Esophagus squamous epithelium (tissue), 5 donors: ENCODE measurements around the gene VPS33A. TPM values are rescaled to one million over a fixed set of nuclear protein-coding genes. Genes with fewer than 3 reads are reported as not detected.

Source experiments
- DNase-seq: peaks from one replicate; lab custom pipeline; 2025; lab: John Stamatoyannopoulos, UW
- H3K27ac ChIP-seq, 4 donors: fragments of 200-600 bp; sonication (generic); one replicate each; pipeline ENCODE4 v1.5.1; 2016 to 2019; ENCODE audit warnings: mild to moderate bottlenecking in 1 of 4
- H3K27me3 ChIP-seq, 4 donors: fragments of 200-600 bp; sonication (generic); 1 replicate in 3 of 4; 2 replicates in 1 of 4; pipeline versions ENCODE4 v1.5.1 to v1.6.0; 2017 to 2021; ENCODE audit warnings: antibody characterized with exemption in 1 of 4
- H3K36me3 ChIP-seq, 3 donors: fragments of 200-600 bp; sonication (generic); one replicate each; pipeline ENCODE4 v1.5.1; 2016 to 2019
- H3K4me1 ChIP-seq, 3 donors: fragments of 200-600 bp; sonication (generic); one replicate each; pipeline ENCODE4 v1.5.1; 2017 to 2019
- H3K4me3 ChIP-seq, 4 donors: fragments of 200-600 bp; sonication (generic); 1 replicate in 3 of 4; 2 replicates in 1 of 4; pipeline ENCODE4 v1.5.1; 2016 to 2019; ENCODE audit warnings: mild to moderate bottlenecking in 2 of 4, moderate library complexity in 1 of 4
- H3K9me3 ChIP-seq, 3 donors: fragments of 200-600 bp; sonication (generic); one replicate each; pipeline ENCODE4 v1.5.1; 2016 to 2019
- POLR2A ChIP-seq, 4 donors: fragments of 450-650 bp; IDR thresholded peaks; one replicate each; pipeline ENCODE4 v1.6.1; 2017; ENCODE audit warnings: antibody characterized with exemption in 4 of 4, mild to moderate bottlenecking in 4 of 4, moderate library complexity in 3 of 4
- WGBS, 2 donors: methylation state at CpG; one replicate each; pipeline ENCODE4 v1.1.5; 2018; 5-methylcytosine and 5-hydroxymethylcytosine counted together
- intact Hi-C: fragments of 100-400 bp; cut with DNase I; formaldehyde crosslinking; loops from one replicate; pipeline ENCODE4 v1.15.0; 2022
- total RNA-seq, 4 donors: library from RNA; depleted of rRNA; stranded (reverse); fragments of >200 nt; gene quantifications; one replicate each; pipeline ENCODE4 v1.1.0, GENCODE V29; 2016
- TF ChIP-seq, protein P1 (sequence below), 6 experiments: fragments of 450-650 bp in 4 of 6; fragments of 200-600 bp in 2 of 6; sonication (generic) in 2 of 6; IDR thresholded peaks; one replicate each; pipeline ENCODE4 v1.5.1; 2016 to 2019; ENCODE audit warnings: antibody characterized with exemption in 6 of 6, mild to moderate bottlenecking in 4 of 6, moderate library complexity in 4 of 6
- donor health status: DM: yes; HTN: yes; CAD: no.

VPS33A gene
- total RNA-seq, 4 donors from 2014 or later: 11.5 to 16.7 (median 12.6) TPM

GRCh38 chr12:122202017-122202416 is 64.3 kb downstream of the VPS33A start:
- Histone ChIP-seq H3K9me3 (no peaks in the 10 kb centered on the region), H3K36me3 (peaks cover 0 to 8% (median 0%) of the 10 kb centered on the region in 3 donors), H3K27ac (no peak overlapping the region), H3K27me3 (peaks cover 0 to 91% (median 2%) of the 10 kb centered on the region in 4 donors), H3K4me3 (no peak overlapping the region), H3K4me1 (peaks cover 7 to 35% (median 14%) of the 10 kb centered on the region in 3 donors)
- no peak for DNase-seq
- intact Hi-C loops: no loop called here
- 96% methylated on average over 6 of the region's 6 CpGs for WGBS, 2 donors
- TF ChIP-seq, protein P1, sequence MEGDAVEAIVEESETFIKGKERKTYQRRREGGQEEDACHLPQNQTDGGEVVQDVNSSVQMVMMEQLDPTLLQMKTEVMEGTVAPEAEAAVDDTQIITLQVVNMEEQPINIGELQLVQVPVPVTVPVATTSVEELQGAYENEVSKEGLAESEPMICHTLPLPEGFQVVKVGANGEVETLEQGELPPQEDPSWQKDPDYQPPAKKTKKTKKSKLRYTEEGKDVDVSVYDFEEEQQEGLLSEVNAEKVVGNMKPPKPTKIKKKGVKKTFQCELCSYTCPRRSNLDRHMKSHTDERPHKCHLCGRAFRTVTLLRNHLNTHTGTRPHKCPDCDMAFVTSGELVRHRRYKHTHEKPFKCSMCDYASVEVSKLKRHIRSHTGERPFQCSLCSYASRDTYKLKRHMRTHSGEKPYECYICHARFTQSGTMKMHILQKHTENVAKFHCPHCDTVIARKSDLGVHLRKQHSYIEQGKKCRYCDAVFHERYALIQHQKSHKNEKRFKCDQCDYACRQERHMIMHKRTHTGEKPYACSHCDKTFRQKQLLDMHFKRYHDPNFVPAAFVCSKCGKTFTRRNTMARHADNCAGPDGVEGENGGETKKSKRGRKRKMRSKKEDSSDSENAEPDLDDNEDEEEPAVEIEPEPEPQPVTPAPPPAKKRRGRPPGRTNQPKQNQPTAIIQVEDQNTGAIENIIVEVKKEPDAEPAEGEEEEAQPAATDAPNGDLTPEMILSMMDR (IDR thresholded peaks at IDR 0.05): no peak
- TF ChIP-seq POLR2A (IDR thresholded peaks at IDR 0.05): no peak

DNA sequence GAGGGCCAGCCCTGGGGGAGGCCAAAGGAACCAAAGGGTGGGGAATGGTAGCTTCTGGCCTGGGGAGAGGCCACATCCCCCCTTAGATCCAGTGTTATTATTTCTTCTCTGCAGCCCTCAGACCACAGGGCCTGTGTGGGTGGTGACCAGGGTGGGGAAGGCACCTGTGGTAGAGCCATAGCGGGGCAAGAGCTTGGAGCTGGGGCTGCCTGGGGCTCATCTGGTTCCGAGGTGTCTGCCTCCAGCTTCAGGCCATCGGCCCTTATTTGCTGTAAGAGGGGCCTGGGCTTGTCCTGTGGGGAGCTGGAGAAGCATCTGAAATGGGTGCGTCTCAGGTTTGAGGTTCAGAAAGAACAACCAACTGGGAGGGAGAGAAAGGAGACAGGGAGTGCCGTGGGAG is 64.9 kb downstream of the VPS33A start:
- Histone ChIP-seq H3K4me1 (peaks cover 7 to 35% (median 14%) of the 10 kb centered on the region in 3 donors), H3K4me3 (no peak overlapping the region), H3K9me3 (no peaks in the 10 kb centered on the region), H3K27me3 (peaks cover 0 to 95% (median 2%) of the 10 kb centered on the region in 4 donors), H3K27ac (no peak overlapping the region), H3K36me3 (peaks cover 0 to 2% (median 0%) of the 10 kb centered on the region in 3 donors)
- DNase-seq: no peak
- WGBS, 2 donors: 82 to 87% methylated on average over 3 to 4 of the region's 5 CpGs
- intact Hi-C loops: no loop called here
- TF ChIP-seq POLR2A (IDR thresholded peaks at IDR 0.05): no peak
- TF ChIP-seq, protein P1 (IDR thresholded peaks at IDR 0.05): no peak

GRCh38 chr12:122200541-122201175 is 65.6 kb downstream of the VPS33A start:
- TF ChIP-seq POLR2A (IDR thresholded peaks at IDR 0.05): no peak
- TF ChIP-seq, protein P1 (IDR thresholded peaks at IDR 0.05): no peak
- WGBS, 2 donors: 61 to 80% methylated on average over 5 to 8 of the region's 24 CpGs
- no peak for DNase-seq
- peaks cover 0 to 90% (median 2%) of the 10 kb centered on the region in 4 donors for H3K27me3 ChIP-seq
- no peak overlapping the region for H3K27ac ChIP-seq
- H3K9me3 ChIP-seq: no peaks in the 10 kb centered on the region
- intact Hi-C loops: no loop called here
- peaks cover 7 to 31% (median 14%) of the 10 kb centered on the region in 3 donors for H3K4me1 ChIP-seq
- H3K36me3 ChIP-seq: no peaks in the 10 kb centered on the region
- no peak overlapping the region for H3K4me3 ChIP-seq

DNA sequence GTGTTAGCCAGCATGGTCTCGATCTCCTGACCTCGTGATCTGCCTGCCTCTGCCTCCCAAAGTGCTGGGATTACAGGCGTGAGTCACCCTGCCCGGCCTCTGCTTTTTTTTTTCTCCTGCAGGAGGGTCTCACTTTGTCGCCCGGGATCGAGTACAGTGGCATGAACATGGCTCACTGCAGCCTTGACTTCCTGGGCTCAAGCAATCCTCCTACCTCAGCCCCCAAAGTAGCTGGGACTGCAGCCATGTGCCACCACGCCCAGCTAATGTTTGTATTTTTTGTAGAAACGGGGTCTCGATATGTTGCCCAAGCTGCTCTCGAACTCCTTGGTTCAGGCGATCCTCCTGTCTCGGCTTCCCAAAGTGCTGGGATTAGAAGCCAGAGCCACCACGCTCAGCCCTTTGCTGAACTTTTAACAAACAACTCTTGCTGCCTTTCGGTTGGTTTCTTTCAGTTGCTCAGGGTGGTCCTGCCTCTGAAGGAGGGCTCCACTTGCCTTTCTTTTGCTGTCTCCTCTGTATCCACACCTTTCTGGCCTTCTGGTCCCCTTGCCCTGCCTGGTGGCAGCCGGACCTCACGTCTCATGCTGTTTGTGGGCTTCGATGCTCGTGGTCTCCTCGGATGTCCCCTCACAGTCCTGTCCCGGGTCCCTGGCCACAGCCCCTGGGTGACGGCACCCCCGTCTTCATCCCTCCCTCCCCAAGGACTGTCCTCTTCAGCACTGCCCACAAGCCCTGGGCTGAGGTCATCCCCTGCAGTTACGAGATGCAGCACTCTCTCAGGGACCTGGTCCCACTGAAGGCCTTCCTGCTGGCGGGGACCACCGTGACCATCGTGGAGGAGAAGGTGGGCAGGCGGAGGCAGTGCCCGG is 66.6 kb downstream of the VPS33A start:
- Histone ChIP-seq H3K4me1 (peaks cover 7 to 22% (median 14%) of the 10 kb centered on the region in 3 donors), H3K27ac (no peak overlapping the region), H3K36me3 (no peaks in the 10 kb centered on the region), H3K27me3 (peaks cover 0 to 86% (median 2%) of the 10 kb centered on the region in 4 donors), H3K4me3 (no peak overlapping the region), H3K9me3 (peaks cover 0 to 7% (median 0%) of the 10 kb centered on the region in 3 donors)
- 83 to 86% methylated on average over 25 to 28 of the region's 29 CpGs for WGBS, 2 donors
- TF ChIP-seq, protein P1 (IDR thresholded peaks at IDR 0.05): no peak
- TF ChIP-seq POLR2A (IDR thresholded peaks at IDR 0.05): no peak
- intact Hi-C loops: no loop called here
- no peak for DNase-seq

DNA sequence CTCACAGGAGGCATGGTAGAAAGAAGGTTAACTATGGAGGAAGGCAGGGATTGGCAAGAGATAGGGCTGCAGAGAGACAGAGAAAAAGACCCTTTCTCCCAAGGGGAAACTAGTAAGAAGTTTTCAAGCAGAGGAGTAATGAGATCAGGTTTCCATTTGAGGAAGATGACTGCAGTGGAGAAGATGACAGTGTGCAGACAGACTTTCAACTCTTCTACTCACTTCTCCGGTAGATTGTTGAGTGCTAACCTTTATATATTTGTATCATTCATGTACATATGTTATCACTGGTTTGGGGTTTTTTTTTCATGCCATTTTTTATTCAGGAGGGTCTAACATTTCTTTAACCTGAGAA is 68.7 kb downstream of the VPS33A start:
- intact Hi-C loops: no loop called here
- peaks cover 0 to 7% (median 0%) of the 10 kb centered on the region in 3 donors for H3K9me3 ChIP-seq
- no peak for DNase-seq
- no peak overlapping the region for H3K27ac ChIP-seq
- no peak overlapping the region for H3K4me3 ChIP-seq
- TF ChIP-seq, protein P1 (IDR thresholded peaks at IDR 0.05): no peak
- TF ChIP-seq POLR2A (IDR thresholded peaks at IDR 0.05): no peak
- H3K36me3 ChIP-seq: no peaks in the 10 kb centered on the region
- H3K4me1 ChIP-seq: peaks cover 0 to 1% (median under 1%) of the 10 kb centered on the region in 3 donors
- 76 to 81% methylated on average over 1 of the region's 1 CpG for WGBS, 2 donors
- H3K27me3 ChIP-seq: peaks cover 0 to 64% (median 0%) of the 10 kb centered on the region in 4 donors
